C4-2B (cell line): ENCODE measurements around the gene CHD5.

Source experiments
- ZFX ChIP-seq: fragments of 450-650 bp; IDR thresholded peaks from 2 replicates; pipeline ENCODE4 v1.6.1; 2017
- TF ChIP-seq, protein P1 (sequence below): fragments of 450-650 bp; conservative IDR thresholded peaks from 2 replicates; pipeline ENCODE4 v1.5.1; 2017; ENCODE audit warnings: mild to moderate bottlenecking

GRCh38 chr1:6166221-6166620 lies 13.9 kb downstream of the CHD5 start:
- TF ChIP-seq, protein P1, sequence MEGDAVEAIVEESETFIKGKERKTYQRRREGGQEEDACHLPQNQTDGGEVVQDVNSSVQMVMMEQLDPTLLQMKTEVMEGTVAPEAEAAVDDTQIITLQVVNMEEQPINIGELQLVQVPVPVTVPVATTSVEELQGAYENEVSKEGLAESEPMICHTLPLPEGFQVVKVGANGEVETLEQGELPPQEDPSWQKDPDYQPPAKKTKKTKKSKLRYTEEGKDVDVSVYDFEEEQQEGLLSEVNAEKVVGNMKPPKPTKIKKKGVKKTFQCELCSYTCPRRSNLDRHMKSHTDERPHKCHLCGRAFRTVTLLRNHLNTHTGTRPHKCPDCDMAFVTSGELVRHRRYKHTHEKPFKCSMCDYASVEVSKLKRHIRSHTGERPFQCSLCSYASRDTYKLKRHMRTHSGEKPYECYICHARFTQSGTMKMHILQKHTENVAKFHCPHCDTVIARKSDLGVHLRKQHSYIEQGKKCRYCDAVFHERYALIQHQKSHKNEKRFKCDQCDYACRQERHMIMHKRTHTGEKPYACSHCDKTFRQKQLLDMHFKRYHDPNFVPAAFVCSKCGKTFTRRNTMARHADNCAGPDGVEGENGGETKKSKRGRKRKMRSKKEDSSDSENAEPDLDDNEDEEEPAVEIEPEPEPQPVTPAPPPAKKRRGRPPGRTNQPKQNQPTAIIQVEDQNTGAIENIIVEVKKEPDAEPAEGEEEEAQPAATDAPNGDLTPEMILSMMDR, result no peak
- no peak for TF ChIP-seq ZFX
